ENCODE measurements around the gene RAP1GDS1.

GRCh38 chr4:98394134-98394533, 132.9 kb downstream of the RAP1GDS1 start:
- no peak for TF ChIP-seq CTCF (conservative IDR thresholded peaks at IDR 0.05)
- TF ChIP-seq ZFX (IDR thresholded peaks at IDR 0.05) = no peak
